ENCODE data around the gene ADGRG4. TPM values are rescaled to one million over a fixed set of nuclear protein-coding genes. Genes with fewer than 3 reads are reported as not detected.
"Not testable (repeated sequence)": the region's sequence is repeated elsewhere in the genome, so short reads cannot be mapped to it uniquely, and the experiment has no call there.

ADGRG4 gene
- total RNA-seq, 1 donor from 2014 or later, result not detected

DNA sequence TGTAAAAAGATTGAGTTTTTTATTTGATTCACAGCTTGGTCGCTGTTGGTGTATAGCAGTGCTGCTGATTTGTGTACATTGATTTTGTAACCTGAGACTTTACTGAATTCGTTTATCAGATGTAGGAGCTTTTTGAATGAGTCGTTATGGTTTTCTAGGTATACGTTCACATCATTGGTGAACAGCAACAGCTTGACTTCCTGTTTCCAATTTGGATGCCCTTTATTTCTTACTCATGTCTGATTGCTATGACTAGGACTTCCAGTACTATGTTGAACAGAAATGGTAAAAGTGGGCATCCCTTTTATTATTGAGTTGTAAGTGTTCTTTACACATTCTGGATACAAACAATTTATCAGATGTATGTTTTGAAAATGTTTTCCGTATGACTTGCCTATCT lies 76.0 kb downstream of the ADGRG4 start:
- intact Hi-C loops (cut with micrococcal nuclease), result no loop called here

DNA sequence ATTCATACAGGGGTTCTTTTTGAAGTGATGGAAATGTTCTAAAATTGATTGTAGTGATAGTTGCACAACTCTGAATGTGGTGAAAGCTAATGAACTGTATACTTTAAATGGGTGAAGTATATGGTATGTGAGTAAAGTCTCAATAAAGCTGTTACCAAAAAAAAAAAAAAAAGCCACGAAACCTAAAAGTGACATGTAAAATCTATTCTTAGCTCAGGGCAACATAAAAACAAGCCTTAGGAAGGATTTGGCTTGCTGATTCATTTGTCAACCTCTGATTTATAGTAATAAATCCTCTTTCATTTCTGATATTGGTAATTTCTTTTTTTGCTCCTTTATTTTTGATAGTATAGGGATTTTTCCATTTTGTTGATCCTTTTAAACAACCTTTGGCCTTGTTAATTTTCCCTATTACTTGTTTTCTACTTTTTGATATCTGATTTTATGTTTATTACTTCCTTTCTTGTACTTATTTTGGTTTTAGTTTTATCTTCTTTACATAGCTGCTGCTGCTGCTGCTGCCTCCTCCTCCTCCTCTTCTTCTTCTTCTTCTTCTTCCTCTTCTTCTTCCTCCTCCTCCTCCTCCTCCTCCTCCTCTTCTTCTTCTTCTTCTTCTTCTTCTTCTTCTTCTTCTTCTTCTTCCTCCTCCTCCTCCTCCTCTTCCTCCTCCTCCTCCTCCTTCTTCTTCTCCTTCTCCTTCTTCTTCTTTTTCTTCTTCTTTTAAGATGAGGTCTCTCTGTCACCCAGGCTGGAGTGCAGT lies 79.4 kb downstream of the ADGRG4 start:
- intact Hi-C loops (cut with micrococcal nuclease), result no loop called here

DNA sequence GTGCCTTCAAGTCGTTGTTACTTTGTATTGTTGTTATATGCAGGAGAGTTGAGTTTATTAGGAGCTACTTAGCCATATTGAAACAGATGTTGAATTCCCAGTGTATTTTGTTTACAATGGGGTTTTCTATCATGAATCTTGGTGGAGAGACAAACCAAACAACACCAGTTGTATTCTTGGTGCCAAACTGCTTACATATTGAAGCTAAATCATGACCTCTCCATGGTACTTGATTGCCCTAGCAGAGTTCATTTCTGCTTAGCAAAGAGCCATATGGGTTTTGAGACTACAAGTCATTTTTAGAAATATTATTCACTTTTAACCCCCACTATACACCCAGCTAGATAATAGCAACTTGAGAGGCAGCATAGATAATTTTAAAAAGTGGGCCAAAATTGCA lies 85.4 kb downstream of the ADGRG4 start:
- intact Hi-C loops (cut with micrococcal nuclease), result no loop called here

DNA sequence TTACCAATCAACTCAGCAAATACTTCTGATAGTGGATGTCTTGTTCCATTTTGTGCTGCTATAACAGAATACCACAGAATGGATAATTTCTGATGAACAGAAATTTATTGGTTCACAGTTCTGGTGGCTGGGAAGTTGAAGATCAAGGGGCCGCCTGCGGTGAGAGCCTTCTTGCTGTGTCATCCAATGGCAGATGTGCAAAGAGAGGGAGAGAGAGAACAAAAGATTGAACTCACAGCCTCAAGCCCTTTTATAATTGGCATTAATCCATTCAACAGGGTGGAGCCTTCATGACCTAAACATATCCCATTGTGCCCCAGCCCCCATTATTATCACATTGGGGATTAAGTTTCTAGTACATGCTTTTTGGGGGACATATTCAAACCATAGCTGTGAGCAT lies 86.1 kb downstream of the ADGRG4 start:
- intact Hi-C loops (cut with micrococcal nuclease), result no loop called here

DNA sequence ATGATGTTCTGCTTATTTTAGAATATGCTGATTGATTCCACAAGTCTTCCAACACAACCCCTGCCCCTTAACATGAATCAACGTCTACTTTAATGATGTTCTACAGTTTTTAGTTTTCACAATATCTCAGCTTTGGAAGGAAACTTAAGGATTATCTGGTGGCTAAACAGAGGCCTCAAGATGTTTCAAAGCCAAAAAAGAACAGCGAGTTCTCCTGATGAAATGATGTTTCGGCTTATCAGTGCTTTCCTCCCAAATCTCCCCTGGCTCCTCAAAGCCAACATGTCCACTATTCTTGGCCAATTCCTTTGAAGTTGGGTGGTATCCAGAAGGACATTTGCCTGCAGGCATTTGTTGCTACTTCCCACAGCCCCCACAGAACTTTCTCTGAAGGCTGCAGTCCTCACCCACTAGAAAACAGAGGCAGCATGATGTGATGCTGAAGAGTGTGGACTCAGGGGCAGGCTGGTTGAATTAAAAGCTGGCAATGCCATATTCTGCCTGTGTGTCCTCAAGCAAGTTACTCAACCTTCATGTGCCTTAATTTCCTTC lies 87.3 kb downstream of the ADGRG4 start:
- intact Hi-C loops (cut with micrococcal nuclease), result no loop called here

DNA sequence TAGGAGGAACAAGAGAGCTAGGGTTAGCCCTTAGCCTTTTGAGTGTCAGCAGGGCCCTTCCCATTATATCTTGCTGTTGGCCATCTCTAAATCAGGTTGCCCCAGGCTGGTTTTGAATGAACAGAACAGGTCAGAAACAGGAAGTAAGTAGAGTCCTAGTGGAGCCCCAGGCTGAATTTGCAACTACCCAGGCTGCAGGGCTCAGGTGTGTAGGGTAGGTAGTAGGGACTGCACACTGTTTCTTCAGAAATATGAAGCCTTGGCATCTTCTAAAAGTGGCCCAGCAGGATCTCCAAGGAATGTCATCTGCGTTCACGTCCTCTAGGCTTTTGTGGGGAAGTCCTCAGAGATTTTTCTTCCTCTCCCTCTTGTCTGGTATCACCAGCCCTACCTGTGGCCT lies 90.2 kb downstream of the ADGRG4 start:
- intact Hi-C loops (cut with micrococcal nuclease), result no loop called here

DNA sequence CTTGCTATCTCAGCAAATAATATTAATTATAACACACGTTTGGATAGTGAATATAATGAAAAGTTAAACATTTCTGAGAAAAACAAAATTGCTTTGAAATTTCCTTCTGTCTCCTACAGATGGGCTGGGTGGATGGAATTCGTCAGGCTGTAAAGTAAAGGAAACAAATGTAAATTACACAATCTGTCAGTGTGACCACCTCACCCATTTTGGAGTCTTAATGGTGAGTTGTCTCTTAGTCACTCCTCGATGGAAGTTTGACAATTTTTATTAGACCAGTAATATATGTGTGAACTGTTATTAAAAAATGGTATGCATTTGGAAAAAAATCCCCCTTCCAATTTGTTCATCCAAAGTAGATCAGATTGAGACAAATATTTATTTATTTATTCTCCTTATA lies 94.5 kb downstream of the ADGRG4 start:
- intact Hi-C loops (cut with micrococcal nuclease), result no loop called here

DNA sequence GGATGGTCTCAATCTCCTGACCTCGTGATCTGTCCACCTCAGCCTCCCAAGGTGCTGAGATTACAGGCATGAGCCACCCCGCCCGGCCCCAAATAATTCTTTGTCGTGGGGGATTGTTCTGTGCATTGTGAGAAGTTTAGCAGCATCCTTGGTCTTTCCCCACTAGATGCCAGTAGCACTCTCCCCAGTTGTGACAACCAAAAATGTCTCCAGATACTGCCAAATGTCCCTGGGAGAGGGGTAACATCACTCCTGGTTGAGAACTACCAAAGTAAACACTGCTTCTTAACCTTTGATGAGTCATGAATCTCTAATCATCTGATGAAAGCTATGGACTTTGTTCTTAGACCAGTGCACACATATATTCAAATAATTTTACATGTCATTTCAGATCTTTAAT lies 96.2 kb downstream of the ADGRG4 start:
- intact Hi-C loops (cut with micrococcal nuclease), result no loop called here

DNA sequence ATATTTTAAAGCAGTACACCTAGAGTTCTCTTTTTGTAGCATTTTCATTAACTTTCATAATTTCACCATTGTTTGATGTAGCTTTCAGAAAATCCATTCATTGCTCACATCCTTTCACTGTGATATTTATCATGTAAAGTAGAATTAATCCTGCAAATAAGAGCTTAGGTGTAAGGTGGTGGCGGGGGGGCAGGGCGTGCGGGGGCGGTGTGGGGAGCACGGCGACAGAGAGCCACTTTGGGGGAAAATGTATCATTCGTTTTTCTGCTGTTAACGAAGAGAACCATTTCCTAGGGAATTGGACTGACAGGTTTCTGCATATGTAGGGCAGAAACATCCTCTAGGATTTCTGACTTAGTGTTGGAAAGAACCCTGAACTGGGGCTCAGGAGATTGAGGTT lies 104.4 kb downstream of the ADGRG4 start:
- intact Hi-C loops (cut with micrococcal nuclease), result no loop called here

DNA sequence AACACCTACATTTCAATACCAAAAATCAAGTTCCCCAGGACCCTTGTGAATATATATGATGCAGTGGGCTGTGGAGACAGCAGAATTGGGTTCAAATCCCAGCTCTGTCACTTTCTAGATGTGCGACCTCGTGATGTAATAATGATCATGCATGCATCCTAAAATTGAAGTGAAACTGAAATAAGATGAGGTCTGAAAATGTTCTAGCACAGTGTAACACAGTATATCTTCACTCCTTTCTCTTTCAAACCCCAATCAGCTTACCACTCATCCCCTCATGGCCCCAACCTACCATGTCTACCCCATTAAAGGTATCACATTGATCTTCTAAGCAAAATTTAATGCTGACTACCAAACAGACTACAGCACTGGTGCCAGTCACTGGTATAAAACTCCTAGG lies 117.0 kb downstream of the ADGRG4 start:
- intact Hi-C loops (cut with micrococcal nuclease), result no loop called here

DNA sequence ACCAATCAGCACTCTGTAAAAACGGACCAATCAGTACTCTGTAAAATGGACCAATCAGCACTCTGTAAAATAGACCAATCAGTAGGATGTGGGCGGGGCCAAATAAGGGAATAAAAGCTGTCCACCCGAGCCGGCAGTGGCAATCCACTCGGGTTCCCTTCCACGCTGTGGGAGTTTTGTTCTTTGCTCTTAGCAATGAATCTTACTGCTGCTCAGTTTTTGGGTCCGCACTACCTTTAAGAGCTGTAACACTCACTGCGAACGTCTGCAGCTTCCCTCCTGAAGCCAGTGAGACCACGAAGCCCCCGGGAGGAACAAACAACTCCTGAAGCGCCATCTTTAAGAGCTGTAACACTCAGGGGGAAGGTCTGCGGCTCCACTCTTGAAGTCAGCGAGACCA lies 120.6 kb downstream of the ADGRG4 start:
- intact Hi-C loops (cut with micrococcal nuclease), result no loop called here

DNA sequence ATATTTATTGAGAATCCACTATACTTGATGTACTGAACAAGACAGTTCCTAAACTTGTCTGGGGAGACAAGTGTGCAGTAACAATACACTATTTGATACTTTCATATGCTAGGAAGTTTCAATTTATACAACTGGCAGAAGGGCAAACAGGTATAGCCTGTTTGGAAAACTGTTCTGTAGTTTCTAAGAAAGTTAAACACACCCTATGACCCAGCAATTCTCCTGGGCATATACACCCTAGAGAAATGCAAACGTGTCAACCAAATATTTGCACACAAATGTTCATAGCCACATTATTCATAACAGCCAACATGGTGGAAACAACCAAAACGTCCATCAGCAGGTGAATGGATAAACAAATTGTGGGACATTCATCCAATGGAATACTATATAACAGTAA lies 123.0 kb downstream of the ADGRG4 start:
- intact Hi-C loops (cut with micrococcal nuclease), result no loop called here

DNA sequence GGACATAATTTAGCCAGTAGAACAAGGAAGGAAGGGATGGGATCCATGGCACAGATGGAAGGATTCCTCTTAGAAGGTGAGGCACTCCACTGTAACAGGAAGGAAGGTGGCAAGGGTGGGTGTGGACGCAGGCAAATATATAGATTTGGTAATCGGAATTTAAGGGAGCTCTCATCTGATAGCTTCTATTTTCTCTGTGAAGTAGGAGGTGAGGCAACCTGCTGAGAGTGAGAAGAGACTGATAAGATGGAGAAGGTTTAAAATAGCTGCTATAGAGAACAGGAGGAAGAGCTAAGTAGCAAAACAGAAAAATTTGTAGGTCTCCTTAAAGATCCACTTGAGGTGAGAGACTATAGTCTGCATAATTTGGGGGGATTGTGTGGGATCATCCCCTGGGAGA lies 125.2 kb downstream of the ADGRG4 start:
- intact Hi-C loops (cut with micrococcal nuclease), result no loop called here

DNA sequence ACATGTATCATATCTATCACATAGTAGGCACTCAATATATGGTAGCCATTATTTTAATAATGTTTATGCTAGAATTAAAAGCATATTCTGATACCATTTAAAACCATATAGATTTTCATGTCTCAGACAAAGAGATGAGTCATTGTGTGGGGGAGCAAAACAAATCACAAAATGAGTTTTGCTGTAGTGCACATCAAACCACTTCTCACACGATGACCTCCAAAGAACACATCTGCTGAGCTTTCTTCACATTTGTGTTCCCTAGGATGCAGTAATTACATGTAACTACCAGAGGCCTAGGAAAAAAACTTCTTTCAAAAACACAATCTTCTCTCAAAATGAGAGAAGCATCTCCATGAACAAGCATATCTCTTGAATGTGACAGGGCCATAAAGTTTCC lies 130.9 kb downstream of the ADGRG4 start:
- intact Hi-C loops (cut with micrococcal nuclease), result no loop called here

DNA sequence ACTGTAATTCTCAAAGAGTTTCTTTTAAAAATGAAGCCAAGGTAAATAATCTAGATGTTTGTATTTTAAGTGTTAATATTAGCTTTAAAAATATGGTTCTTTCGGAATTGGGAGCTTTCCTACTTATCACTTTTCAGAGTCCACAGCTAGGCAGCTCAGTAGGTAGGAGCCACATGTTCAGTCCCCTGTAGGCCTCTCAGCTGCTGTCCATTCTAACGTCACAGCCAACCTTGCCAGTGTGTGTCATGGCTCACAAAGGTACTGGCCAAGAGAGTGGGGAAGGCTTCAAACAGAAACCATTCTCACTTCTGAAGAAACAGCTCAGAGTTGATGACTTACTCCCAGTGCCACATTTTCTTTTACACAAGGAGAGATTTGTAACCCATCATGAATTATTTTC lies 137.0 kb downstream of the ADGRG4 start:
- intact Hi-C loops (cut with micrococcal nuclease), result no loop called here

DNA sequence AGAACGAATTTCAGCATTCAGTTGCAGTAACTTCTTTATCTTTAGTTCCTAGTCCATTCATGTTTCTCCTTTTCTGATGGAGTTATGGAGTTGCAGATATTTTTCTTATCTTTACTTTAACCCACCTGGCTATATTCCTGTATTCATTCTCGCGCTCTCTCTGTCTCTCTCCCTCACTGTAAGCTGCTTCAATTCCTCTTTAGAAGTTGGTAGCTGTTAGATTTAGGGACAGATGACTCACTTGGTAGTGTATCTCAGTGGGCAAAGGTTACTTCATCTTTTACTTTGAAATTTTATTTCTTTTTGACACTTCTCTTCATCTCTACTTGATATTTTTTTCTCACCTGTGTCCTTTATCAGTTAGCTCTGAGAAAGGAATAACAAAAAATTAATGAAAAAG lies 137.4 kb downstream of the ADGRG4 start:
- intact Hi-C loops (cut with micrococcal nuclease), result no loop called here

DNA sequence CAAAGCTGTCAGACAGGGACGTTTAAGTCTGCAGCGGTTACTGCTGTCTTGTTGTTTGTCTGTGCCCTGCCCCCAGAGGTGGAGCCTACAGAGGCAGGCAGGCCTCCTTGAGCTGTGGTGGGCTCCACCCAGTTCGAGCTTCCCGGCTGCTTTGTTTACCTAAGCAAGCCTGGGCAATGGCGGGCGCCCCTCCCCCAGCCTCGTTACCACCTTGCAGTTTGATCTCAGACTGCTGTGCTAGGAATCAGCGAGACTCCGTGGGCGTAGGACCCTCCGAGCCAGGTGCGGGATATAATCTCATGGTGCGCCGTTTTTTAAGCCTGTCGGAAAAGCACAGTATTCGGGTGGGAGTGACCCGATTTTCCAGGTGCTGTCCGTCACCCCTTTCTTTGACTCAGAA lies 144.9 kb downstream of the ADGRG4 start:
- intact Hi-C loops (cut with micrococcal nuclease), result not testable (repeated sequence)

DNA sequence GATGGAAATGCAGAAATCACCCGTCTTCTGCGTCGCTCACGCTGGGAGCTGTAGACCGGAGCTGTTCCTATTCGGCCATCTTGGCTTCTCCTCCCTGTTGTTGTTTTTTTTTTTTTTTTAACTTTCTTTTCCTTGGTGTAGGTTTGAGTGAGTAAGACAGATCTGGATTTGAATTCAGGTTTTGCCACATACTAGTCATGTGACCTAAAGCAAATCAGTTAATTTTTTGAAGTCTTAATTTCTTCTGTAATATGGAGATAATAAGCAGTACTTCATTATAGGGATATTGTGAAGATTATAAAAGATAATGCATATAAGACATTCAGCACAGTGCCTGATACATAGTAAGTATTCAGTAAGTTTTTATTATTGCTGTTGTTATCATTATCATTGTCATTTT lies 145.4 kb downstream of the ADGRG4 start:
- intact Hi-C loops (cut with micrococcal nuclease), result no loop called here

DNA sequence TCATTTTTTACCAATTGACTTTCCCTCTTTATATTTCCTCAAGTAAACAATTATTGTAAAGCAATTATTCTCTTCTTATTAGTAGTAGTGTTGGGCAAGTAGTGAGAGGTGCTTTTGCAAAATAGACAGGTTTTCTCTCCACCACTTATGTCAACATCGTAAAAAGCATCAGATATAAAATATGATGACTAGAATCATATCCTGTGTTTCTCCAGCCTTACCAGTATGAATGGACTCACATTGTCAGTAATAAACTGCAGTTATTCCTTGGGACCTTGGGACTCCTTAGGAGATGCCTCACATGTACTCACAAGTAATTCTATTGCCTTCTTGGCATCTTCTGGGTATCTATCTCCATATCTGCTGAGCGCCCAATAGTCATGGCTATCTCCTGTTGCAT lies 146.5 kb downstream of the ADGRG4 start:
- intact Hi-C loops (cut with micrococcal nuclease), result no loop called here

DNA sequence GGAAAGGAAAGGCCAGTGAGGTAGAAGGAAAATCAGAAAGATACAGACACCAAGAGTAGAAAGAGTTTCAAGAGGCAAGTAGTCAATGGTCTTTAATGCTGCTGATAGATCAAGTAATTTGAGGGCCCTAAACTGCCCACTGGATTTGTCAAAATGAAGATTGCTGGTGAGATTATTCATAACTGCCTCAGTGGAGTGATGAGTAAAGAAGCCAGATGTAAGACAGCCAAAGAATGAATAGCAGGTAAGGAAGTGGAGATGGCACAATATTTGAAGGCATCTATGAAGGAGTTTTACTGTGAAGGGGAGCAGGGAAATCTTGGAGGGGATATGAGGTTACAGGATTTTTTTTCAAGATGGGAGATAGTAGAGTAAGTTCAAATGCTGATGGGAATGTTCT lies 147.2 kb downstream of the ADGRG4 start:
- intact Hi-C loops (cut with micrococcal nuclease), result no loop called here

DNA sequence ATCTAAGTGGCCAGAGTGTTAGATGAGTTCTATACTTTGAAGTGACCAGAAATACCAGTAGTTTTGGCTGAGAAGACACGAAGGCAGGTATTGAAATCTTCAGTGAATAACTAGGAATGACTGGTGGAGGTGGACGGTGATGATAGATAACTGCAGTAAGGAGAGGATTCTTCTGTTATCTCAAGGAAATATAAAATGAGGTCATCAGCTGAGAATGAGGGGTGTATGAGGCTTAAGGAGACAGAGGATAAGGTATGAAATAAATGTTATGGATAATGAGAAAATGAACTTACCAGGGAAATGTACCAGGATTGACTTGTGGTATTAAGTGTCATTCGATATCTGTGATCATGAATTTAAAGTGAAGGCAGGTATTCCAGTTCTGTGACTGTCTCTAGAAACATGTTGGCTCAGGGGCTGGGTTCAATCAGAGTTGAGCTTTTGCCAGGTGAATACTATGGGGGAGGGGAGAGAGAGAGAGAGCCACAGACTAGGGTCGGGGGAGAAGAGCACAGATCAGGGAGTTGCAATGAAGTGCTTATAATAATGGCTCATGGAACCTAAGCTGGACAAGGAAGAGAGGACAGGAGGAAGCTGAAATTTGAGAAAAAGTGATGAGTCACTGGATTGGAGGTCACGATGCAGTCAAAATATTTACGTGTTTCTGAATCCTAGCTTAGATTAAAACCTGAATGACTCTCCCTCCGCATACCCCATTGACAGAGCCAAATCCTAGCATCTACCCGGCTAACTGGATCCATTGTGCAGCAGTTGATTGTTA lies 149.5 kb downstream of the ADGRG4 start:
- intact Hi-C loops (cut with micrococcal nuclease), result no loop called here

DNA sequence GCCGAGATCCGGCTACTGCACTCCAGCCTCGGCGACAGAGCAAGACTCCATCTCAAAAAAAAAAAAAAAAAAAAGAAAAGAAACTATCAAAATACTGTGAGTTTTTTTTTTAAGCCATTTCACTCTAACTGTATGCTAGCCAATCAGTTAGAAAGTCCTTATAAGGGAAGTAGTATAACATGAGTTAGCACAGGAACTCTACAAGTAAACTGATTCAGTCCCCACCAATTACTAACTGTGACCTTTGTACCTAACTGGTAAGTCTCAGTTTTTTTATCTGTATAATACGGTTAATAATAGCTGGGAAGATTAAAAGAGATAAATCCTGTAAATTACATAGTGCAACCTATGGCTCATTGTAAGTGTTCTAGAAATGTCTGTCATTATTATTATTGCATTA lies 151.9 kb downstream of the ADGRG4 start:
- intact Hi-C loops (cut with micrococcal nuclease), result no loop called here

DNA sequence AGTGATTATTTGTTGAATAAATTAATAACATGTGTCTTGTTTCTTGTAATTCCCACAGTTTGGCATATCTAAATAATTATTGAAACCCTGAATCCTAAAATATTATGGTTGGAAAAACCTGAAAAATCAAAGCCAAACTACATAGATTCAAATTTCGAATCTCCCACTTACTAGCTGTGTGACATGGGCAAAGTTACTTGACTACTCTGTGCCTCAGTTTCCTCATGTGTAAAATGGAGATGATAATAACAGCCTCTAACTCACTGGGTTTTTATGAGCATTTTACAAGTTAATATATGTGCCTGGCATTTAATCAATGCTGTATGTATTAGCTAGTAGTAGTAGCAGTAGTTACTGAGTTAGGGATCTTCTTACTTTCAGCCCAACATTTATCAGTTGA lies 152.4 kb downstream of the ADGRG4 start:
- intact Hi-C loops (cut with micrococcal nuclease), result no loop called here
